DMS79 (cell line): ENCODE data around the gene ZNF24.

Experiments
- DNase-seq: peaks from one replicate; lab custom pipeline; 2025; lab: John Stamatoyannopoulos, UW

ZNF24 gene

DNA sequence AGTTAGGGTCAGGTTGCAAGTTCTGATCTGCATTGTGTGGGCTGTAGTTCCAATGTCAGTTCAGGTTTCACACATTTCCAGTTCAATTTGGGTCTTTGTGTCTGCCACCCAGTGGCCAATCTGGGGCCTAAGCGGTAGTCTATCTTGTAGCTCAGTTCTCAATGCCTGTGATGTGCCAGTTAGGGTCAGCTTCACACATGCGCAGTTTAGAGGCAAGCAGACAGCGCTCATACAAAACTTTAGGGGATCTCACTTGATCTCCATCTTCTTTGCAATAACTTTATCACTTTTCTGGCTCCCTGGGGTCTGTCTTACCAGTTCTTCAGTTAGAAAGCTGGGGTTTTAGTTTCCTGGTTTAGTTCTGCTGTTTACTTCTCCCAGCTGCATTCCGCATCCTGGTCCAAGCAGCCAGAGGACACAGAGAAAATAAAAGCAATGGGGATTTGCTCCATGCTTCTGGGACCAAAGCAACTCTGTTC is 11.0 kb upstream of the ZNF24 start:
- DNase-seq, result no peak

DNA sequence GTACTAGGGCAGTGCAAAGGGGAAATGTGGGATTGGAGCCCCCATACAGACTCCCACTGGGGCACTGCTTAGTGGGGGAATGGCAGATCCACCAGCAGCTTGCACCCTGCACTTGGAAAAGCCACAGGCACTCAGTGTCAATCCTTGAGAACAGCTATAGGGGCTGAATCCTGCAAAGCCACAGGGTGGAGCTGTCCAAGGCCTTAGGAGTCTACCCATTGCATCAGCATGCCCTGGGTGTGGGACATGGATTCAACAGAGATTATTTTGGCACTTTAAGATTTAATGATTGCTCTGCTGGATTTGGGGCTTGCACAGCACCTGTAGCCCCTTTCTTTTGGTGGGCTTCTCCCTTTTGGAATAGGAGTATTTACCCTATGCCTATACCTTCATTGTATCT is 8.6 kb upstream of the ZNF24 start:
- no peak for DNase-seq

DNA sequence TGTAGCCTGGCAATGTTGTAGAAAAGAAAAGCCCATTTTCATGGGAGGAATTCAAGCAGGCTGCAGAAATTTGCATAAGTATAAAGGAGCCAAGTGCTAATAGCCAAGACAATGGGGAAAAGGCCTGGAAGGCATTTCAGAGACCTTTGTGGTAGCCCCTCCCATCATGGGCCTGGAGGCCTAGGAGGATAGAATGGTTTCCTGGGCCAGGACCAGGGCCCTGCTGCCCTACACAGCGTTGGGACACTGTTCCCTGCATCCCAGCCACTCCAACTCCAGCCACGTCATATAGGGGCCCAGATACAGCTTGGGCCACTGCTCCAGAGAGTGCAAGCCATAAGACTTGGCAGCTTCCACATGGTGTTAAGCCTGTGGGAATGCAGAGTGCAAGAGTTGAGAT is 8.1 kb upstream of the ZNF24 start:
- DNase-seq, result no peak

DNA sequence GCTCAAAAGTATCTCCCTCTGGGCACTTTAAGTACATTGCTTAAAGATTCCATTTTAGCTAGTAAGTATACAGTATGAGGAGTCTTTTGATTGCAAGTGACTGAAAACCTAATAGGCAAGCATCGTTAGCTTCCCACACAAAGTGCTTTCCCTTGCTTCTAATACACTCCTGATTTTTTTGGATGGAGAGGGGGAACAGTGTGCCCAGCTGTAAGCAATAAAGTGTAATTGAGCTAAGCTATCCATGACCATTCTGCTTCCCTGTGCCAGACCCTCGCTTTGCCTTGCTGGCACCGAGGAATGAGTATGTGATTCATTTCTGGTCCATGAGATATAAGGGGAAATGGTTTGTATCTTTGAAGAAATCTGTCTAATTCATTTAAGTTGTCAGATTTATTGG is 3.8 kb upstream of the ZNF24 start:
- DNase-seq, result peak; percentile 91

DNA sequence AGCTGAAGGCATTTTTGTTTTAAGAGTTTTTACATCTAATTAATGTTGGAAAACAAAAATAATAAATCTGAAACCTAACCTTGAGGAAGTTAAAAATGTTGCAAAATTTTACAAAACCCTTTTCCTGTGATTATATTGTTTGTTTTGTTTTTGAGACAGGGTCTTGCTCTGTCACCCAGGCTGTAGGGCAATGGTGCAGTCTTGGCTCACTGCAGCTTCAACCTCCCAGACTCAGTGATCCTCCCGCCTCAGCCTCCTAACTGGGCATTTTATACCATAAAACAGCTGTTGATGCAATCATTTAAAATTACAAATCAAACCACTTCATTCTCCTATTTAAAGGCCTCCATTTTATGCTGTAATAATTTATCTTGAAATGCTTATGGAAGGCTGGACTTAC is 1.7 kb upstream of the ZNF24 start:
- DNase-seq, result no peak

DNA sequence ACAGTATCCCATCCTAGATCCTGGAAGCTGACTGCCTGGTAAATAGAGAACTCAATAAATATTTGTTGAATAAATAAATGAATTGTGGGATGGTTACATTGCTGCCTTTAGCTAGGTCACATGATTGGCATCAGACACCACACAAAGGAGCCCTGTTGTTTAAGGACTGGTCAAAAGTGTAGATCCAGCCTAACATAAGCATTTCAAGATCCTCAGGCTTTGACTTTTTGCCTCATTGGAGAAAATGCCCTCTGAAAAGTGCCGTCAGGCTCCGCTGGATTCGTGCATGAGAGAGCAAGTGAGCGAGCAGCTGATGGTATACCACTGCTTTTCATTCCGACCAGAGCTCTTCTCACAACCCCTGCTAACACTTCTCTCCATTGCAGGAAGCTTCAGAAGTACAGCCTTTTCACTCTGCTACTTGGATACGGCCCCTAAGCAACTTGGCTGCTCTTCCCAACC is 1.3 kb upstream of the ZNF24 start:
- DNase-seq, result peak; percentile 80

DNA sequence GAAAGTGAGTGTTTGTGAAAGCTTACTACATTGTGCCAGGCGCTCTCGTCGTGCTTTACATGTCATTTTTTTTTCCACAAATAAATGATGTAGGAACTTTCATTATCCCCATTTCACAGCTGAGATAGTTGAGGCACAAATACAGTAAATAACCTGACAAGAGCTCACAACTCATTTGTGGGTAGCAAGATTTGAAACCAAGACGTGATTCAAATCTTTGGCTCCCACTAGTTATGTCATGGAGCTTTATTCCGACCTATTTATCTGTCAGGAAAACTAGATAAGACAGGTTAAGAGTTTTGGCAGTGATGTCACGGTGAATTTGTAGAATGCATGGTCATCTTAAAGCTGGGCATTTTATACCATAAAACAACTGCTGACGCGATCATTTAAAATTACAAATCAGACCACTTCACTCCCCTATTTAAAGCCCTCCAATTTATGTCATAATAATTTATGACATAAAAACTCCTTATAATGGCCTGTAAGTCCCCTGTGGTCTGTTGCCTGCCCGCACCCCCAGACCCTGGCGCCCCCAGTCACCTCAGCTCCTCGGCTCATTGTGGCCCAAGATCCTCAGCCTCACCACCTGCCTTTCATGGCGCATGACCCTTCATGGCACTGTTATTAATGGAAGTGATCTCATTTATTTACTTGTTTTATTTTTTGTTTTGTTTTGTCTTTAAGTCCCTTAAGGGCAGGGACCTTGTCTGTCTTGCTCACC is 678 bp upstream of the ZNF24 start:
- DNase-seq, result peak; percentile 76

DNA sequence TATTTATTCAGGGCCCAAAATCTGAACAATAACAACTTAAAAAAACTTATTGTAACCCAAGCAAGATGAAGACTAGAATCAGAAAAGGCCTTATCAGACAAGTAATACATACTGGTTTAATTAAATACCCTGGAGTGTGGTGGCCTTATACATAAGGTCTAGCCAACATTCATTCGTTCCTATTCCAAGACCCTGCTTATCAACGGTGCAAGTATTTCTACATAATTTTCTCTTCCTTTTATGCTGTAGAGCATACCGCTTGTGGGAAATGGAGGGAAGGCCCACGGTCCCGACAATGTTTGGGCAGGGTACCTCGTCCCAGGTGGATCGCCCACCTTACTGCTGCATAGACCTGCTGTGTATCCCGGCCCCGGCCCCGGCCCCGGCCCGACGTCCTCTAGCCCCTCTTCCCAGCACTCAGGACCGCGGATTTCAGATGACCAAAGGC is 708 bp downstream of the ZNF24 start:
- DNase-seq, result no peak

DNA sequence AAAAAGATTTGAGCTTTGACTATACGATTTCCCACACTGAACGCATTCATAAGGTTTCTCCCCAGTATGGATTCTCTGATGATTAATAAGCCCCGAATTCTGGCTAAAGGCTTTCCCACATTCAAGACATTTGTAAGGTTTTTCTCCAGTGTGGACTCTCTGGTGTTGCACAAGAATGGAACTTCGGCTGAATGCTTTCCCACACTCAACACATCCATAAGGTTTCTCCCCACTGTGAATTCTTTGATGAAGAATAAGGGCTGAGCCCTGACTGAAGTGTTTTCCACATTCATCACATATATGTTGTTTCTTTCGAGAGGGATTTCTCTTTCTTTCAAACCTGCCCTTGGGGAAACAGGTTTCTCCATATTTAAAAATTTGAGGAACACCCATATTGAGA is 6.9 kb downstream of the ZNF24 start:
- DNase-seq, result no peak

DNA sequence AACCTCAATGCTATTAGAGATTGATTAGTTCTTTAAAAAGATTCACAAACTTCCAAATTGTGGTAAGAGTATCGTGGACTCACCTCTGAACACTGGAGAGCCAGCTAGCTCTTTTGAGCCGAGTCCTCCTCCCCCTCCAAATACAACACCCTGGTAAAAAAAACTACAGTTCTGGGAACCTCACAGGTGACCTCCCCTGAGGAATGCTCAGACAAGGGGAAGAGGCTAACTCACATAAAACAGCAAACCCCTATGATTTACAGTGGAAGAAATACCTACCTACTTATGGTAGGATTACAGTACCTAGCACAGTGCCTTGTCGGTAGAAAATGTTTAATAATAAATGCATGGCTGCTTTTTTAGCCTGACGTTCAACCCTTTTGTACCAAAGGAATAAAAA is 8.4 kb downstream of the ZNF24 start:
- no peak for DNase-seq

DNA sequence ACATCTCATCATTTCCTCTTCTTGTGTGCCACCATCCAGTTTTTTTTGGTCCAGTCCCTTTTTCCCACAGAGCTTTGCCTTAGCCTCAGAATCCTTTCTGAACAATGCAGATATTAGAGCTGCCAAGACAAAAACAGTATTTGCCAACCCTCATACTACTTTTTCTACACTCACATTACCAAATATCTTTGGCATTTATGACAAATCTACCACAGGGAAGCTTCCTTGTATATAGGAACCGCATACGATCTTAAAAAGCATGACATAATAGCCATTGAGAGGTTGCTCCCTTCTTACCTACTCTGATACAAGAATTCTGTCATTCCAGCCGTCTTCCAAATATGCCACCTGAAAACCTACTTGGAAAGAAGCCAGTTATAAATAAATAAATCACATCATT is 9.4 kb downstream of the ZNF24 start:
- no peak for DNase-seq

DNA sequence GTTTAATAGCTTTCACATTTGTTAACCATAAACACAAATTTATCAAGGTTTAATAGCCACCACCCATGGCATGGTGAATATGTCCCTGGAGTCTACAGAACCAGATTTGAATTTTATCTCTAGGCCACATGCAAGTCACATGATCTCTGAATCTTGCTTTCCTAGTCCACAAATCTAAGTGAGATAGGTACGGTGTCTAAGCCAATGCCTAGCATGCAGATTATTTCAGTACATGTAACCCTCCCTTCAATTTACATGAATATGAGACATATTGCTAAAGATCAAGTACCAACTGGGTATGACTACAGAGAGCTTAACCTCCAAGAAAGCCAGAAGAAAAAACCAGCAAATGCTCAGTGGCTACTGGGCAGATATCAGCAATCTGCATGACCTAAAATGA is 10.0 kb downstream of the ZNF24 start:
- no peak for DNase-seq

DNA sequence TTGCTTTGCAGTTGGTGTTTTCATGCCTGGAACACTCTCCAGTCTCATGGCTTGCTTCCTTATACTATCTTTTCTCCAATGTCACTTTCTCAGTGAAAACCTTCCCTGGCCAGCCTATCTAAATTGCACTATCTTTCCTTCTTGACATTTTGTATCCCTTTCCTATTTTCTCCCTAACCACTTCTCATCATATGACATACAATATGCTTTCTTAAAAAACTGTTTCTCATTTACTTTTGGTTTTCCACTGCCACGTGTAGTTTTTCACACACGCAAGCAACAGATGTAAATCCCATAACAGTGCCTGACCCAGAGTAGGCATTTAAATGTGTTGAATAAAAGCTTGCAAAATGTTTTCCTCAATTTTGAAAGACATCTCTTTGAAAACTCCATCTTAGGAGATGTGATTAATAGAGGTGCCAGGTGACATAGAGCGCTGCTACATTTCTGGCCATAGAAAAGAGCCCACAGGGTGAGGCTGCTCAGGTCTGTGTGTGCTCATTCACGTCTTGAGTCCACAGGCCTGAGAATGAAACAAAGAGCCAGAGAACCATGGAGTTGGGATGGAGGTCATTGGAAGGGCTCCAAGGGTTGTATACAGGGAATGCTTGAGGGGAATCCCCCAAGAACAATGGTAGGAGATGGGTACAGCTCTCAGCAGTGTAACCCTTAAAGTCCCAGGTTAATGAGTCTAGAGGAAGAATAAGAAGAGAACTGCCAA is 12.7 kb downstream of the ZNF24 start:
- DNase-seq, result no peak

DNA sequence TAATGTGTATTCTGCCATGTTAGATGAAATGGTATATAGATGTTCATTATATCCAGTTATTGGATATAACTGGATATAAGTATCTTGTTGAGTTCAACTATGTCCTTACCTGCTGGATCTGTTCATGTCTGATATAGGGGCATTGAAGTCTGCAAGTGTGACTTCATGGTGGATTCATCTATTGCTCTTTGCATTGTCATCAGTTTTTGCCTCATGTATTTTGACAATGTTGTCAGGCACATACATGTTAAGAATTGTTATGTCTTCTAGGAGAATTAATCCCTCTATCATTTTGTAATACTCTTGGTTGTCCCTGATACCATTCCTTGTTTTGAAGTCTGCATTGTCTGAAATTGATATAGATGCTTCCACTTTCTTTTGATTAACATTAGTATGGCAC is 15.4 kb downstream of the ZNF24 start:
- no peak for DNase-seq

DNA sequence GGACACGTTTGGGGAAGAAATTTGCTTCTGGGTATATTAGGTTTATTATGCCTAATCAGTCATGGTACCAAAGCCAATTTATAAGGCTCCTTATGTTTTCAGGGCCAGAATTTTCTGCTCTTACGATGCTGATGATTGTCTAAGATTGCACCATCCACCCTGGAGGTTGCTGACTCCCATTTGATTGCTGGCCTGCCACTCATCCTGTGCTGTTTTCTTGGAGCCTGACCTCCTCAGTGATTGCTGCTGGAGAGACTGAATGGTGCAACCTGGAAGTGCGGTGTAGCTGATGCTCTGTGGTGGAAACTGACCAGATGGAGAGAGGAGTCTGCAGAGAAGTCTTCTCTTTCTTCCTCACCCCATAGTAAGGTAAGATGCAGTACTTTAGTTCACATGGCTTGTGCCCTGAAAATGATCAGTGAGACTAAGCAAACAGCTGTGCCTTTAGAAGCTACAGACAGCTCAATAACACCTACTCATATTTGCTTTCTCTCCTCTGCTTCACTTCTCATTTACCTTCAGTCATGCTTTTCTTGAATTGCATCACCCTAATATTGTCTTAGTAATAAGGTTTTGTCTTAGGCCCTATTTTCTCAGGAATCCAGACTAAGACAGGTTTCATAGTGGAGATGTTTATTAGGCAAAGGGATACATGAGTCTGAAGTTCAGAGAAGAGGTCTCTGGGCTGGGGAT is 17.4 kb downstream of the ZNF24 start:
- DNase-seq, result no peak

DNA sequence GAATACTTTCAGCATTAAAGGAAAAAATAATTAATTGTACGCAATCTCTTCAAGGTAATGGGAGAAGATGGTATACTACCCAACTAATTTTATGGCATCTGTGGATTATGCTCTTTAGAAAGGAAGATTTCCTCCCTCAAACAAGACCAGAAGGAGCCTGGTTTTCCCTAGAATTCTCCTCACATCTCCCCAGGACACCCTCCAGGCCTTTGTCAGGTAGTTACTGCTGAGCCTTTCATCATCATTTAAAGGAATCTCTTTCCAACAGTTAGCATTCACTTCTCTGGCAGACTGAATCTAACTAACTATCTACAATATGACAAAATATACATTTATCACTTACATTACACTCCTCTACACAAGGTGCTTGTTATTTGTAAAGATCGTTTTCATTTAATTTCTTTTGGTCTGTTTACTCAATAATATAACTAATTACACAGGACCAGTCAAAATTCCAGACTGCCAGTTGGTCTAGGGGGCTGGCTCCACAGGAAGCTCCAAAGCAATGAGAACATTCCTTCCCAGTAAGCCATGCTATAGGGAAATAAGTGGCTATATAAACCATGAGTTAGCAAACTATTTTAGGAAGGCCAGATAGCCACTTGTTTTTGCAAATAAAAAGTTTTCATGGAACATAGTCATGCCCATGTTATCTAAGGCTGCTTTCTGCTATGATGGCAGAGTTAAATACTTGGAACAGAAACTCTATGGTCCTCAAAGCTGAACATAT is 19.1 kb downstream of the ZNF24 start:
- no peak for DNase-seq

DNA sequence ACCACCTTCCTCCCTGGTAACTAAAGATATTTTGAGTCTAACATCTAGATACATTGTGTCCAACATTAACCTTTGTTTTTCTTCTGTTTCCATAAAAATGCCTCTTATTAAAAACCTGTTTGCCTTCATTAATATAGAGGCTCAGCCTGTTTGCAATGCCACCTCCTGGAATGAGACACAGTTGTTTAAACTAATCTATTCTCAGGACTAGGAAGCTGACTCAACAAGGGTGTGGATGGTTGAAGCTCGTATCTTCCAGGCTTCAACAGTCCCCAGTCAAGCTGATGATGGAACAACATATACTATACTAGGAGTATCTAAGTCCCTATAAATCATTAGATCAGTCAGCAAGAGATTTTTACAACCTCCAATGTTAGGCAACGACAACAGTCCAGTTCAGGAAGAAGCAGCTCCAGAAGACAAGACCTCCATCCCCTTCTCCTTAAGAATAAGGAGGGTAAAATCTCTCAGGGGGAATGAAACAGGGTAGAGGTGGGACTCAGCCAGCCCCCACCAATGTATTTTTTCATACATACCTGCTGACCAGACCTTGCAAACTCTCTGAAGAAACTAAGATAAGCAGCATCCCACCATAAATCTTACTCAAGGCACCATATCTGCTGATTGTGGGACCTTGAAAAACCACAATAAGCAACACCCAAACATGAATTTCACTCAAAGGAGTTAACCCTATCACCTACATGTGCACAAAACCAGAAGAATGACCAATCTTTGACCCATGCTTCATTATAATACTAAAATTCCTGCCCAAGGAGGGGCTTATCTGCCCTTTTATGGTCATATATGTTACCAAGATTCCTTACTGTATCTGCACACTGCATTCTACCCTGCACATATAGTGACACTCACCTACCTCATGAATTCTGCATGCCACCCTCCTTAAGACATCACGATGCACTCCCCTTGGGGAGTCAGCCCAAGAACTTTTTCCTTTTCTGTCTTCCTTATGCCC is 21.4 kb downstream of the ZNF24 start:
- no peak for DNase-seq

DNA sequence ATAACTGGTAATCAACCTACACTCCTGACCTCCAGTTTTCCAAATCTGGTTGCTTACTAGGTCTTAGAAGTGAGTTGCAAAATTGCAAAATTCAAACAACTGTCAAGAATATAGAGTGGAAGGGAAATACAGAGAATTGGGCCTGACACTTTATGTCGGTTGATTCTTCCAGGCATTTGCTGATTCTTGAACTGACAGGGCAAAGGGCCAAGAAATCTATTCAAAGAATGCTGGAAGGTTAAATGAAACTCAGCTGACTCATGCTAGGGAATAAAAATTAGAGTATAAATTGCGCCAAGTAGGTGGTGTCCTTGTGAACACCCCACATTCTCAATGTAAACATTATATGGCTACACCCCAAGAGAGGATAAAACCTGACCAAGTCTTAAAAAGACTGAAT is 32.7 kb downstream of the ZNF24 start:
- DNase-seq, result no peak

DNA sequence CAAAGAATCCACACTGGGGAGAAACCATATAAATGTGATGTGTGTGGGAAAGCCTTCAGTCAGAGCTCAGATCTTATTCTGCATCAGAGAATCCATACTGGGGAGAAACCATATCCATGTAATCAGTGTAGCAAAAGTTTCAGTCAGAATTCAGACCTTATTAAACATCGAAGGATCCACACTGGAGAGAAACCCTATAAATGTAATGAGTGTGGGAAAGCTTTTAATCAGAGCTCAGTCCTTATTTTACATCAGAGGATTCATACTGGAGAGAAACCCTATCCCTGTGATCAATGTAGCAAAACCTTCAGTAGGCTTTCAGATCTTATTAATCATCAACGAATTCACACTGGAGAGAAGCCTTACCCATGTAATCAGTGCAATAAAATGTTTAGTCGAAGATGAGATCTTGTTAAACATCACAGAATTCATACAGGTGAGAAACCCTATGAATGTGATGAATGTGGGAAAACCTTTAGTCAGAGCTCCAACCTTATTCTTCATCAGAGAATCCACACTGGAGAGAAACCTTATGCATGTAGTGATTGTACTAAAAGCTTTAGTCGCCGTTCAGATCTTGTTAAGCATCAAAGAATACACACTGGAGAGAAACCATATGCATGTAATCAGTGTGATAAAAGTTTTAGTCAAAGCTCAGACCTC is 37.5 kb downstream of the ZNF24 start:
- no peak for DNase-seq

DNA sequence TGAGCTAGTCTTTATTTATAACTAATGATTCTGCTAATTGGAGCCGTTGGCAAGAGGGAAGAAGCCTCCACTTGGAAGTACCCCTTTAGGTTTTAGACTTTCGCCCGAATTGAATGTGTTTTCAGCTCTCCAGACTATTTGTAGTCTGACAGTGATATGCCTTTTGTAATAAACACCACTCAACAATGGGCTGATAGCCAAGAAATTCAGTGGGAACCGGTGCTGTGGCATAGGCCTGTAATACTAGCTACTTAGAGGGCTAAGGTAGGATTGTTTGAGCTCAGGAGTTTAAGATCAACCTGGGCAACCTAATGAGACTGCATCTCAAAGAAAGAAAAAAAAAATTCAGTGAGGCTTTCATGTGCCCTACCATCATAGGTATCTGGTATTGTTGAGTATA is 40.6 kb downstream of the ZNF24 start:
- peak; percentile 30 for DNase-seq

DNA sequence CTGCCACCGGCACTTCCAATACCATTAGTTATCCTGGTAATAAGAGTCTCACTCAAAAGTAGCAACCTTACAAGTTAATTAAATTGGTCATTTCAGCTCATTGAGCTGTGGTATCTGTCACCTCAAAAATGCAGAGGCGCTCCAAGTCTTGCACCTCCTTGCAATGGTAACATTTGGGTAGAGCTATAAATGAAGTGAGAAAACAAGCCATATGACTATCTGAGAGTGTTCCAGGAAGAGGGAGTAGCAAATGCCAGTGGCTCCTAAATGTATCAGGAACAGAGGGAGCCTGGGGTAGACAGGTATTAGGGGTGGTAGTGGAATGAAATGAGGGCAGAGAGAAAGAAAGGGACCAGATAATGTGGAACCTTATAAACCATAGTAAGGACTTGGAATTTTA is 48.2 kb downstream of the ZNF24 start:
- DNase-seq, result no peak
